ENCODE data around the gene DNALI1. TPM values are rescaled to one million over a fixed set of nuclear protein-coding genes. Genes with fewer than 3 reads are reported as not detected.

DNALI1 gene
- total and polyA plus RNA-seq, 8 donors, result 17.9 to 60.5 (median 50.4) TPM

- Histone ChIP-seq H3K27me3 (no peaks in the 10 kb centered on the region), H3K36me3 (peaks cover 6 to 53% of the 10 kb centered on the region in 2 donors), H3K4me1 (no peaks in the 10 kb centered on the region), H3K9me3 (no peaks in the 10 kb centered on the region), H3K27ac (no peak overlapping the region), H3K4me3 (no peak overlapping the region)
- intact Hi-C loops (cut with DNase I), result no loop called here
- DNase-seq (no peak), ATAC-seq (no peak)
- no peak for TF ChIP-seq CTCF (IDR thresholded peaks at IDR 0.05)
Observed at GRCh38 chr1:37562984-37563383, 6.2 kb downstream of the DNALI1 start.

DNA sequence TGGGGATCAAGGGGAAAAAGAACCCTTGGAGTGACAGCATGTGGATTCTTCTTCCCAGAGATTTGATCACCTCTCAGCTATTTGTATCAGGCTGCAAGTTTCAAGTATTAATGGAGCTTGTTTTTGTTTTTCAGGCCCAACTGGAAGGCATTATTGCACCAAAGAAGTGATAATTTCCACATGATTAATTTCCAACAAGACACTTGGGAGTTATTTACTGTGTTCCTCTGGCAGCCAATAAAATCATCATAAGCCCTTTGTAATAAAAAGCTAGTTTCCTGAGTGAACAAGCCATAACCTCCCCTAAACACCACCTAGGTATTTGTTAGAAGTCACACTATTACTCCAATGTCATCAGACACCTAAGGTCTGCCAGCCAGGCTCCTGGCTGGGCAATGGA, 8.2 kb downstream of the DNALI1 start:
- intact Hi-C loops (cut with DNase I), result no loop called here

GRCh38 chr1:37567023-37567422, 10.3 kb downstream of the DNALI1 start:
- Histone ChIP-seq H3K9me3 (no peaks in the 10 kb centered on the region), H3K4me1 (no peaks in the 10 kb centered on the region), H3K36me3 (peaks cover 6 to 93% of the 10 kb centered on the region in 2 donors), H3K4me3 (no peak overlapping the region), H3K27me3 (no peaks in the 10 kb centered on the region), H3K27ac (no peak overlapping the region)
- DNase-seq, result no peak
- ATAC-seq, result no peak
- intact Hi-C loops (cut with DNase I), result no loop called here
- TF ChIP-seq CTCF (IDR thresholded peaks at IDR 0.05), result no peak

More for the DNA sequence above, 8.2 kb downstream of the DNALI1 start:
- H3K36me3 ChIP-seq, result peaks cover 6 to 72% of the 10 kb centered on the region in 2 donors
- no peaks in the 10 kb centered on the region for H3K27me3 ChIP-seq
- ATAC-seq, result no peak
- H3K4me3 ChIP-seq, result no peak overlapping the region
- TF ChIP-seq CTCF (IDR thresholded peaks at IDR 0.05), result no peak
- H3K9me3 ChIP-seq, result no peaks in the 10 kb centered on the region
- H3K4me1 ChIP-seq, result no peaks in the 10 kb centered on the region
- no peak overlapping the region for H3K27ac ChIP-seq
- no peak for DNase-seq

- DNase-seq (no peak), ATAC-seq (no peak)
- Histone ChIP-seq H3K27ac (no peak overlapping the region), H3K4me3 (no peak overlapping the region), H3K36me3 (peaks cover 6 to 100% of the 10 kb centered on the region in 2 donors), H3K9me3 (no peaks in the 10 kb centered on the region), H3K27me3 (no peaks in the 10 kb centered on the region), H3K4me1 (no peaks in the 10 kb centered on the region)
- intact Hi-C loops (cut with DNase I), result no loop called here
- no peak for TF ChIP-seq CTCF (IDR thresholded peaks at IDR 0.05)
Observed at GRCh38 chr1:37570528-37571334, 14.0 kb downstream of the DNALI1 start.

DNA sequence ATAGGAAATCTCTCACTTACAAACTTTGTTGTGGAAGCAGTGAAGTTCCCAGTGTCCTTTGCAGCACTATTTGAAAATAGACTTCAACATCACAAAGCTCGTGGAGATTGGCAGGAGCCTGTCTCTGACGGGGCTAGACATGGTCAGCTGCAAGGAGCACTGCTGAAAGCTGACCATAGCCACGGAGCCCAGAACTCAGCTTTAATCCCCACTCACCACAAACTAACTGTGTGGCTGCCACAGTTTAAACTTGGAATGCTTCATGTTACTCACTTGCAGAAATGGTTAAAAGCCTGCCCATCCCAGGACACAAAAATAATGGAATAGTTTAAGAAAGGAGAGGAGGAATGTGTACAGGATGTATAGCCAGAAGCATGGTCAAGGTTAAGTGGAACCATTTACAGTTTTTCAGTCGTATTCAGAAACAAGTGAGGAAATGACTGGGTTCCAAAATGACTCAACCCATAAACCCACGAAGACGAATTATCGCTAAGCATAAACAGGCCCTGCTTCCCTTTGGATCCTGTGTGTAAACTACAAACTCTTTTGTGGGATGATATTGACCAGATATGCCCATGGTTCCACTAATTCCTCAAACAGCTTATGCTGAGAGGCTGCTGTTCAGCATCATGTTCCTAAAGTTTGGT, 18.2 kb downstream of the DNALI1 start:
- H3K27ac ChIP-seq, result no peak overlapping the region
- no peak overlapping the region for H3K4me3 ChIP-seq
- no peak for TF ChIP-seq CTCF (IDR thresholded peaks at IDR 0.05)
- intact Hi-C loops (cut with DNase I), result no loop called here
- H3K36me3 ChIP-seq, result peaks cover 0 to 100% of the 10 kb centered on the region in 2 donors
- DNase-seq, result no peak
- no peak for ATAC-seq
- H3K27me3 ChIP-seq, result no peaks in the 10 kb centered on the region
- no peaks in the 10 kb centered on the region for H3K4me1 ChIP-seq
- H3K9me3 ChIP-seq, result no peaks in the 10 kb centered on the region
